ENCODE measurements around the gene PRKAR2B. TPM values are rescaled to one million over a fixed set of nuclear protein-coding genes. Genes with fewer than 3 reads are reported as not detected.

Gene PRKAR2B
- total and polyA plus RNA-seq, 2 donors (not counting 1 experiment from before 2014, with no cell fraction given), result 6.5 to 14.7 TPM

DNA sequence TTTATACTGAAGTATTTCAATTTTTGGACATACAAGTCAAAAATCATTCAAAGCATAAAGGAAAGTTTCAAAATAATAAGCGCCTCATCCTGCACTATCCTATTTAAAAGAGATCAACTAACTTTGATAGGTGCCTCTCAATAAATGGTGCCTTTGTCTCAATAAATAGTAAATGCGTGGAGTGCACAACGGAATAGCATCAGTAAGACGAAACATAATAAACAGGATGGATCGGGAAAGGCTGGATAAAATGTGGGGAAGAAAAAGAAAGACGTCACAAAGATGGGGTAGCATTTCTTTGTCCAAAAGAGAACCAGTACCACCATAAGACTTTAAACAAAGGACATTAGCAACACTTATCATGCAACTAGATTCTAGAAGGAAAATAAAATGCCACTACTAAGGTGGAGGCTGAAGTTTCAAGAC is 571 bp upstream of the PRKAR2B start:
- DNase-seq (ENCODE audit: low read depth in 2 of 2), result peak in 1 of 2 donors; percentile 31
- Histone ChIP-seq H3K27me3 (ENCODE audit: control insufficient read depth, insufficient read depth, low read length) (no peaks in the 10 kb centered on the region), H3K4me1 (ENCODE audit: control insufficient read depth, extremely low read depth, insufficient read depth, low read length) (no peaks in the 10 kb centered on the region), H3K4me2 (ENCODE audit: extremely low read depth, insufficient read depth, low read length) (peak overlapping the region; percentile 81), H3K36me3 (ENCODE audit: control insufficient read depth, insufficient read depth, low read length) (no peaks in the 10 kb centered on the region), H2AFZ (ENCODE audit: low read length) (peak overlapping the region; percentile 91), H3K9me3 (ENCODE audit: control insufficient read depth, insufficient read depth, low read depth, low read length) (no peaks in the 10 kb centered on the region), H3K79me2 (ENCODE audit: control insufficient read depth, insufficient read depth, low read length) (no peaks in the 10 kb centered on the region), H4K20me1 (ENCODE audit: control insufficient read depth, extremely low read depth, insufficient read depth, low read length) (no peaks in the 10 kb centered on the region), H3K27ac (ENCODE audit: insufficient read depth, low read length) (peak overlapping the region; percentile 53), H3K9ac (ENCODE audit: insufficient read depth, low read length) (peak overlapping the region; percentile 55), H3K4me3 (replicated peaks in 1 of 4; ENCODE audit: control extremely low read depth in 1 of 4, insufficient read depth in 1 of 4, low read depth in 3 of 4, low read length in 4 of 4) (peak overlapping the region; percentile 64 to 75 (median 68))
- no peak for TF ChIP-seq EZH2 (IDR thresholded peaks at IDR 0.05; ENCODE audit: low read length, missing control alignments)
- TF ChIP-seq, protein P1, sequence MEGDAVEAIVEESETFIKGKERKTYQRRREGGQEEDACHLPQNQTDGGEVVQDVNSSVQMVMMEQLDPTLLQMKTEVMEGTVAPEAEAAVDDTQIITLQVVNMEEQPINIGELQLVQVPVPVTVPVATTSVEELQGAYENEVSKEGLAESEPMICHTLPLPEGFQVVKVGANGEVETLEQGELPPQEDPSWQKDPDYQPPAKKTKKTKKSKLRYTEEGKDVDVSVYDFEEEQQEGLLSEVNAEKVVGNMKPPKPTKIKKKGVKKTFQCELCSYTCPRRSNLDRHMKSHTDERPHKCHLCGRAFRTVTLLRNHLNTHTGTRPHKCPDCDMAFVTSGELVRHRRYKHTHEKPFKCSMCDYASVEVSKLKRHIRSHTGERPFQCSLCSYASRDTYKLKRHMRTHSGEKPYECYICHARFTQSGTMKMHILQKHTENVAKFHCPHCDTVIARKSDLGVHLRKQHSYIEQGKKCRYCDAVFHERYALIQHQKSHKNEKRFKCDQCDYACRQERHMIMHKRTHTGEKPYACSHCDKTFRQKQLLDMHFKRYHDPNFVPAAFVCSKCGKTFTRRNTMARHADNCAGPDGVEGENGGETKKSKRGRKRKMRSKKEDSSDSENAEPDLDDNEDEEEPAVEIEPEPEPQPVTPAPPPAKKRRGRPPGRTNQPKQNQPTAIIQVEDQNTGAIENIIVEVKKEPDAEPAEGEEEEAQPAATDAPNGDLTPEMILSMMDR (conservative IDR thresholded peaks at IDR 0.05 in 1 of 2, IDR thresholded peaks at IDR 0.05 in 1 of 2; ENCODE audit: low read depth in 1 of 2, low read length in 2 of 2), result no peak

DNA sequence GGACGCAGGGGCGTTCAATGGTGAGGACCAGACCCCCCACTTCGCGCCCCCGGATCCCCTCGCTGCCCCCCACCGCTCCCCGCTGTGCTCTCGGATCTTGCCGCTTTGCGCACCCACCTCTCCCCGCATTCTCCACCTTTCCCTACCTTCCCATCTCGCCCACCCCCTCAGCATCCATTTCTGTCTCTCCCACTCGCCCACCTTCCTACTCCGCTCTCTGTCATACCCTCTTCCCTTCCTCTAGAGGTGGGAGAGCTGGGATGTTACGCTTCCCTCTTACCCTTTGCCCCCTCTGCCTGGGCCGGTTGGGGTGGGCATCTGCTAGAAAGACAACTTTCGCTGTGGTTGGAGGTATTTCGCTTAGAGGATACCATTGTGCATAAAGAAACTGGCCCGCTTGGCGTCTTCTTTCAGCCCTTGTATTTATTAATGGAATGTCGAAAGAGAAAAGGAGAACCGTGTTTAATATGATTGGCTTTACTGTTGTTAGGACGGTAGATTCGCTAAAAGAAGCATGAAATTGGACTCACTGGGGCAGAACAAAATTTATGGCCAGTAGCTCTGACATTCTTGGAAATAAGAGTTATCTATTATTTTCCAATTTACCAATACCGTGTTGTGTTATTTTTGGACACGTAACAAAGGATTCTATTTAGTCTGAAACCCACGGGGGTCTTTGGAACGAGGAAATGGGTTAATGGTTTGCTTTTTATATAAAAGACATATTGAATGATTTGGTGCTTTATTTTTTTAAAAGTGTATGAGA is 873 bp downstream of the PRKAR2B start:
- Histone ChIP-seq H2AFZ (ENCODE audit: low read length) (peak overlapping the region; percentile 82), H3K27me3 (ENCODE audit: control insufficient read depth, insufficient read depth, low read length) (no peaks in the 10 kb centered on the region), H4K20me1 (ENCODE audit: control insufficient read depth, extremely low read depth, insufficient read depth, low read length) (no peaks in the 10 kb centered on the region), H3K9ac (ENCODE audit: insufficient read depth, low read length) (peak overlapping the region; percentile 33), H3K4me1 (ENCODE audit: control insufficient read depth, extremely low read depth, insufficient read depth, low read length) (no peaks in the 10 kb centered on the region), H3K36me3 (ENCODE audit: control insufficient read depth, insufficient read depth, low read length) (no peaks in the 10 kb centered on the region), H3K4me3 (replicated peaks in 1 of 4; ENCODE audit: control extremely low read depth in 1 of 4, insufficient read depth in 1 of 4, low read depth in 3 of 4, low read length in 4 of 4) (peak overlapping the region; percentile 60 to 88 (median 76)), H3K9me3 (ENCODE audit: control insufficient read depth, insufficient read depth, low read depth, low read length) (no peaks in the 10 kb centered on the region), H3K27ac (ENCODE audit: insufficient read depth, low read length) (no peak overlapping the region), H3K4me2 (ENCODE audit: extremely low read depth, insufficient read depth, low read length) (peak overlapping the region; percentile 75), H3K79me2 (ENCODE audit: control insufficient read depth, insufficient read depth, low read length) (no peaks in the 10 kb centered on the region)
- peak in 1 of 2 donors; percentile 3 for DNase-seq (ENCODE audit: low read depth in 2 of 2)
- TF ChIP-seq, protein P1 (conservative IDR thresholded peaks at IDR 0.05 in 1 of 2, IDR thresholded peaks at IDR 0.05 in 1 of 2; ENCODE audit: low read depth in 1 of 2, low read length in 2 of 2), result no peak
- TF ChIP-seq EZH2 (IDR thresholded peaks at IDR 0.05; ENCODE audit: low read length, missing control alignments), result no peak

DNA sequence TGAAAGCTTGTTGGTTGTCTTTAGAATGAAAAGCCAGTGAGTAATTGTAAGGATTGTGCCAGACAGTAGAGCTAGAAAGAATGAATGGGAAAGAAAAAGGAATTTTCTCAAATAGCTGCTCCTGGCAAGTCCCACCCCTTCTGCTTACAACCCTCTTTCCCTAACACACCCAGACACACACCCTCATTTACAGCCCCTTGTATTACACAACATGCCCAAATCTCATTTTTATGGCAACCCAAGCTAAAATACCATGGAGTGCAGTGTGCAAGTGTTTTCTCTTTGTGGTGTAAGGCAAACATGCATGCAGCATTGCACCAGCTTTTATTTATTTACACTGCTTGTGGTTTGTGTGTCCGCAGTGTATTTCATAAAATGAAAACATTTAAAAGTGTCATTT is 1.5 kb downstream of the PRKAR2B start:
- Histone ChIP-seq H4K20me1 (ENCODE audit: control insufficient read depth, extremely low read depth, insufficient read depth, low read length) (no peaks in the 10 kb centered on the region), H3K79me2 (ENCODE audit: control insufficient read depth, insufficient read depth, low read length) (no peaks in the 10 kb centered on the region), H3K9ac (ENCODE audit: insufficient read depth, low read length) (no peak overlapping the region), H3K4me3 (replicated peaks in 1 of 4; ENCODE audit: control extremely low read depth in 1 of 4, insufficient read depth in 1 of 4, low read depth in 3 of 4, low read length in 4 of 4) (peak overlapping the region in 3 of 4 experiments; percentile 60 to 87 (median 66)), H2AFZ (ENCODE audit: low read length) (no peak overlapping the region), H3K36me3 (ENCODE audit: control insufficient read depth, insufficient read depth, low read length) (no peaks in the 10 kb centered on the region), H3K9me3 (ENCODE audit: control insufficient read depth, insufficient read depth, low read depth, low read length) (no peaks in the 10 kb centered on the region), H3K27ac (ENCODE audit: insufficient read depth, low read length) (no peak overlapping the region), H3K4me1 (ENCODE audit: control insufficient read depth, extremely low read depth, insufficient read depth, low read length) (no peaks in the 10 kb centered on the region), H3K4me2 (ENCODE audit: extremely low read depth, insufficient read depth, low read length) (peak overlapping the region; percentile 74), H3K27me3 (ENCODE audit: control insufficient read depth, insufficient read depth, low read length) (no peaks in the 10 kb centered on the region)
- DNase-seq (ENCODE audit: low read depth in 2 of 2), result peak; percentile 47 to 84
- TF ChIP-seq, protein P1 (conservative IDR thresholded peaks at IDR 0.05 in 1 of 2, IDR thresholded peaks at IDR 0.05 in 1 of 2; ENCODE audit: low read depth in 1 of 2, low read length in 2 of 2), result no peak
- TF ChIP-seq EZH2 (IDR thresholded peaks at IDR 0.05; ENCODE audit: low read length, missing control alignments), result no peak
